DMS79 treated with DMSO at 0.1 percent for 48 hours (cell line): ENCODE data around the gene DNTT.

Experiments
- DNase-seq: peaks from one replicate; lab custom pipeline; 2025; lab: John Stamatoyannopoulos, UW

Gene DNTT

DNA sequence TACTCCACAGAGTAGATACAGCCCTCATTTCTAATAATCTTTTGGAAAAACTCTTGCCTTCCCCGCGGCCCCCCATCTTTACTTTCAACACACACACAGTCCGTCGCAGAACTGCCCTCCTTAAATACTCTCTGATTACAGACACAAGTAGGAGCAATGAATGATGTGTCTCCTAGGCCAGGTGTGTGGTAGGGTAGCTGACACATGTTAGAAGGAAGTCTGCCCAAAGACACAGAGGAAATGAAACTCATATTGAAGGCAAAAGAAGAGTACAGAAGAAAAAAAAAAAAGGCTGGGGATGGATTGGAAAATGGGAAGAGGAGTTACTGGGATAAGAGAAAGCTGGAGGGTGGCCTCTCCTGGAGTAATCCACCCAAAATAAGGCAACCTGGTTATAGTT lies 39.9 kb downstream of the DNTT start:
- DNase-seq, result no peak

DNA sequence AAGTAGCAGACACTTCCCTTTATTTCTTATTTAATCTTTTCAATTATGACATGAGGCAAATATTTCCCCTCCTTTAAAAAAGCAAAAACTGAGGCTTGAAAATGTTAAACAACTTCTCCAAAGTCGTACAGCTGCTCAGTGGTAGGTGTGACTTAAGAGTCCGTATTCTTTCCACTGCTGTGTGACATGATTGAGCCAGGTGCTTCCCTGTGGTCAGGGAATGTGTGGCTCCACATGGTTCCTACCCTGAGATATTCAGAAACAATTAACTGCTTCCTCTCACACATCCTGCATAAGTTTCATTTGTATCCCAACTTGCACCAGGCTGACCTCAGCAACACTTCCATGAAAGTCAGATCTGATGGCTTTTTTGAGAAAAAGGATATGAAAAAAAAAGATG lies 41.0 kb downstream of the DNTT start:
- no peak for DNase-seq

DNA sequence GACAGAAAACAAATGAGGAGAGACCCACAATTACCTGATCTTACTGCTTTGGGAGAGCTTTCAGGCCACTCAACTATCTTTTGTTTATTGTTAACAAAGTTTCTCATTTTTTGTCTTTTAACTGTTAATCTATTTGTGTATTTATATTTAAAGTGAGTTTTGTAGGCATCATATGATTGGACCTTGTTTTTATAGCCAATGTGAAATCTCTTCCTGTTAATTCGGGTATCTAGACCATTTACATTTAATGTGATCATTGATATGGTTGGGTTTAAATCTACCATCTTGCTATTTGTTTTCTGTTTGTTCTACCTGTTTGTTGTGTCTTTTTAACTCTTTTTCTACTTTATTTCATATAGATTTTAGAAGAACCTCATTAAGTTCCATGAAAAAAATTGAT lies 42.1 kb downstream of the DNTT start:
- DNase-seq, result no peak

DNA sequence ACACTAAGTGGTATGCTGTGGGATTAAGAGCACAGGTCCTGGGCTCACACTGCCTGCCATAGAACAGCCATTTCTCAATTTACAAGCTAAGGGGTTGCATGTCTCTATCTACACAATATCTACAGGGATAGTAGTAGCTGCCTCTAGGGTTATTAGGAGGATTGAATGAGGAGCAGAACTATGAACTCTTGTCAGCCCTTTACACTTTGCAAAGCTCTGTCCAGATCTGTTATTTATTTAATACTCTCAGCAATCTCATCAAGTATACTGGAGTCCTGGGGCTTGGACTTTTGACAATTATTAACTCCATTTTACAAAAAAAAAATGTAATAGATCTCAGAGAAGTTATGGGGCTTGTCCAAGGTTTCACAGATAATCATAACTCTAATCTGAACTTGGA lies 47.8 kb downstream of the DNTT start:
- no peak for DNase-seq

DNA sequence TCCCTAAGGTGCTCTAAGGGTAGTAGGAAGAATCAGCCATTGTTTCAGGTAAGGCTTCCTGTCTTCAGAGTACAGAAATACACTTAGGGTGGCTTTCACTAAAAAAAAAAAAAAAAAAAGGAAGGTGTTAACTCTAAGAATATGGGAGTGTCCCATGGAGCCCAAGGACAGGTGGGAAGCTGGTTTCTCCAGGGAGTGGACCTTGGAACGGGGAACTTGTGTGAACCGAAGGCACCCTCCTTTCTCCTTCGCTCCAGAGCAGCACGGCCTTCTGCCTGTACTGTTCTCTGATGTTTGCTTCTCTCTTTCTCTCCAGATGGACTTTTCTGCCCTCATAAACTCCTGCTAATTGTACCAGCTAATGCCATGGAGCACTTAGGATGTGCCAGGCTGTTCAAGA lies 48.3 kb downstream of the DNTT start:
- no peak for DNase-seq

DNA sequence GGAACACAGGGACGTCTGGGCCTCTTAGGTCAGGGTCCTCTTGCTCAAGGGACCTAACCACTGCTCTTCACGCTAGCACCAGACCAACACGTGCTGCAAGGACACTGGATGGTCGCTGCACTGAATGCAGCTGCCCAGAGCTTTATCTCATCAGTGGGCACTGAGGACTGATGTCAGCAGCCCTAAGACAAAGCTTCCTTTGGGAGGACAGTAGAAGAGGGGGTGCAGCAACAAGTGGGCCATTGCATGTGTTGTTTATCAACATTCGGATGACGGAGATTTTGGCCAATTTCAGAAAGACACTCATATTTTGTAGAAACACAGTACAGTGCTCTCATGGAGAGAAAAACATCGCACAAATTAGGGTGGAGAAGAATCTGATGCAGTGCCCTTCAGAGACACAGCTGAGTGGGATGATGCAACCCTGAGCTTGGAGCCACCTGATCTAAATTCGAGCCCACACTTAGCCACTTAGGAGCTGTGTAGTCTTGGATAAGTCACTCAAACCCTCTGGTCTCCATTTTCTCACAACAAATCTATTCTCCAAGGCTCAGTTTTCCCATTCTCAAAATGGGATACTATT lies 52.9 kb downstream of the DNTT start:
- no peak for DNase-seq

DNA sequence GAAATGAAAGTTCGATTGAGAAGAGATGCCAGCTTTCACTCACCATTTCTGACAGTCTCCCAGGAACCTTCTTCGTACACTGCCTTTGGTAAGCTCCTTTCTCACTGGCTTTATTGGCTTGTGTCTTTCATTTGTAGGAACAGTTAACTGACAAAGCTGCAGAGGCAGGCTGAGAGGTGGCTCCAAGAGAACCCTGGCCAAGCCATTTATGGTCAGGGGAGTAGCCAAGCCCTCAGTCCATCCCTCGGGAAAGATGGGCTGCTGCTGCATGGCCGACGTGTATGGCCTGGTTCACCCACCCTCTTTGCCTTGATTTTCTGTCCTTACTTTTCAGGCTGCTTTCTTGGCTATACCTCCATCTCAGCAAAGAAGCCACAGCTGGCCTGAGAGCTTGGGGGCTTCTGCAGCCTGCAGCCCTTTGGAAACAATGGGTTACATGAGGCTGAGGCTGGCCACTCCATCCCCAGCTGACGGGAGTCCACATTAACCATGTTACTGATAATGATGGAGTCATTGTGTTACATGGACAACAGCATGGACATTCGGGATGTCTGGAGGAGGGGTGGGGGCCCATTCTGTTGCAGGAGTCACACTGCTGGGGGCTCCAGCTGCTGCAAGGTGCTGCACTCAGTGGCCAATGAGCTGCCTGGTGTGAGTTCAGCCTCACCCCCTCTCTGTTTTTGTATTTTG lies 54.8 kb downstream of the DNTT start, which contains the start of gene OPALIN:
OPALIN (minus strand) TSS at position 152 of the 690 bp plus-strand sequence; CDS start at position 46, 106 bp downstream.
- DNase-seq, result no peak

DNA sequence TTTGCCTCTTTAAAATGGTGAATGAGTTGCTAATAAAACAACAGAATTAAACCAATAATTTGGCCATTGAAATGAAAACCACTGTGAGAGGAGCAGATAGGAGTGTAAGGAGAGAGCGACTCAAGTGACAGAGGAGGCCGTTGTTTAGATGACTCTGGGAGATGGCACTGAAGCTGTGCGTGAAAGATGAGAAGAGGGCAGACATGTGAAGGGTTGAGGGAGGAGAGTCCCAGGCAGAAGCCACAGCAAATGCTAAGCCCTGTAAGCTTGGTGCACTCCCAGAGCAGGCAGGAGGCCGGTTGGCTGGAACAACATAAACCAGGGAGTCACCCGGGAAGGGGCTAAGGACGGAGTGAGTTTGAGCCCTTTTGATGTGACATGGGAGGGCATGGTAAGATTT lies 55.4 kb downstream of the DNTT start:
- DNase-seq, result no peak

DNA sequence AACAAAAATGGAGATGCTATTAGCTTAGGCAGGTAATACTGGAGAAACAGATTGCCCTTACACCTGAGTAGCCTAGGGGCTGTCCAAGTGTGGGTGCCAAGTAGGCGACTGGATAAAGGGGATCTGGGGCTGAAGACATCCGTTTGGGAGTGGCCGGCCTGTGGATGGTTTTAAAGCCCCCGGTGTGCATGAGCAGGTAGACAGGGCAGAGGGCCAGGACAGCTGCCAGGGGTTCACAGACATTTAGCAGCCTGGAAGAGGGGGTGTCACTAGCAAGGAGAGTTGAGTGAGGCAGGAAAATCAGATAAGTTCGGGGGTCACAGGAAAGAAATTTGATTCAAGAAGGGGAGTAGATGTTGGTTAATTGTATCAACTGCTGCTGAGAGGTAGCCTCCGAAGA lies 56.1 kb downstream of the DNTT start:
- DNase-seq, result no peak

DNA sequence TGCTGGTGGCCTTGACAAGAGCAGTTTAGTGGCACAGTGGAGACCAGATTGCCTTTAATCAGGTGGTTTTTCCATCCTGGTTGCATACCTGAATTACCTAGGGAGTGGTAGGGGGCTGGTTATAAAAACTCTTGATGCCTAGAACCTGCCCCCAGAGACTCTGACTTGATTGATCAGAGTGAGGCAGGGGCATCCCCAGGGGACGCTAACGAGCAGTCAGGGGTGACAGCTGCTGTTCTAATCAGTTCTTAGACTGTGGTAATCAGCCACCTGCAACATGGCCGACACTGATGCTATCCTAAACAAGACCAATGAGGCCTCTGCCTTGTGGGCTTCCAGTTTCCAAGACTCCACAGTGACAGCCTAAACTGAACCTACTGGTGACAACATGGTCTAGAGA lies 56.5 kb downstream of the DNTT start:
- DNase-seq, result no peak

DNA sequence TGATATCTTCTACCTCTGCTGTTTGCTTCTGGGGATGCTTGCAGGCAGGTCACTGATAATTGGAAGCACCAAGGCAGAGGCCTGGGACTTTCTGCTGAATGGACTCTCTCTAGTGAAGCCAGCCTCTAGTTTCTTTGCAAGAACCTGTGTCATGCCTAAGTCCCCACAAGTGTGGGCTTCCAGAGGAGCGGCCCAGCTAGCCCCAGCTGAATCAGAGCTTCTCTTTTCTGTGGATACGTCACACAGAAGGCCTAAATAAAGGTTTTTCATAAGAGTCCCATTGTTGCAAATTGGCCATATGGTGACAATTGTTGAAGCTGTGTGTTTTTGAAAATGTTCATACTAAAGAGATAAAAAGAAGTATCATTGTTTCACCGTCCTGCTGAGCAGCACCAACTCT lies 61.3 kb downstream of the DNTT start:
- DNase-seq, result no peak

DNA sequence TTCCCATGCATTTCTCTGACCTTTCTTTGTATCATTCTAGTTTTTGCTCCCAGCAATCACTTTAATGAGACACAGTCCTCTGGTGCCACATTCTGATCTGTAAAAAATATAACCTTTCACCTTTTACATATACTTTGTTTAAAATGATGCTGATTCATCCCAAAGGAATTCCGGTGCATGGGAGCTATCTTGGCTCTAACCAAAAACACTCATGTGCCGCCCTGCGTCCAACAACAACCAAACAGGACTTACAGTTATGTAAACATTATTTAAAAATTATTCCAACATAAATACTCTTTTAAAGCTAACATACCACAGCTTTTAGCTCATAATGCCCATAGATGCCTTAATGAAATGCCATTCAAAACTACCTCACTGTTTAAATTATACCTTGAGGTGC lies 62.3 kb downstream of the DNTT start:
- no peak for DNase-seq

DNA sequence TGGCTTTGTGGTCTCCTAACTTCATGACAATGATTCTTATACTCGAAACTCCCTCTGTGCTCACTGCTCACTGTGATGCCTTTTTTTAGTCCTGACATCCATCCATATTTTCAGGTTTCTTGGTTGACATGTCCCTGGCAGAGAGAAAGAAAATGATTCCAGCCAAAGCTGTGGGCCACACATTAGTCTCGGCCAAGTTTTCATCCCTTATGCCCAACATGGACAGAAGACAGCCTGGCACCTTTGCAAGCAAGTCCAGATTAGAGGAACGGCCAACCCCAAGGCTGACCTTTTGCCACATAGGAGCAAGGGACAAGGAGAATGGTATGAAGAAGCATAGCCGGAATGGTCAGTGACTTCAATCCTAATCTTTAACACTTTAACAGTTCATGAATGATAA lies 63.2 kb downstream of the DNTT start:
- no peak for DNase-seq

DNA sequence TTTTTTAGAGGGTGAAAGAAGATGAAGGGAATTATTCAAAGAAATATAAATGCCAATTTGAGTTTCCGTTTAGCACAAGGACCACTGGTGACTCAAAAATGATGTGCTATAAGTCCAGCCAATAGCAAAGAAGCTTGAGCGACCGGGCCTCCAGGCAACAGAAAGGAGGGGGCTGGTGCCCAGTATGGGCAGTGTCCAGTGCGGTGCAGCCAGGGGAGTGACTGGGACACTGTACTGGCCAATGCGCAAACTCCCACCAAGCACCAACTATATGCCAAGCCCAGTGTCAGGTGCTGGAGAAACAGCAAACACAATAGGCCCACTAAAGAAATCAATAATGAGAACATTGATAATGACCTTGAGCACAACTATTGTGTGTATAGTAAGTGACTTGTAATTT lies 64.7 kb downstream of the DNTT start:
- no peak for DNase-seq

DNA sequence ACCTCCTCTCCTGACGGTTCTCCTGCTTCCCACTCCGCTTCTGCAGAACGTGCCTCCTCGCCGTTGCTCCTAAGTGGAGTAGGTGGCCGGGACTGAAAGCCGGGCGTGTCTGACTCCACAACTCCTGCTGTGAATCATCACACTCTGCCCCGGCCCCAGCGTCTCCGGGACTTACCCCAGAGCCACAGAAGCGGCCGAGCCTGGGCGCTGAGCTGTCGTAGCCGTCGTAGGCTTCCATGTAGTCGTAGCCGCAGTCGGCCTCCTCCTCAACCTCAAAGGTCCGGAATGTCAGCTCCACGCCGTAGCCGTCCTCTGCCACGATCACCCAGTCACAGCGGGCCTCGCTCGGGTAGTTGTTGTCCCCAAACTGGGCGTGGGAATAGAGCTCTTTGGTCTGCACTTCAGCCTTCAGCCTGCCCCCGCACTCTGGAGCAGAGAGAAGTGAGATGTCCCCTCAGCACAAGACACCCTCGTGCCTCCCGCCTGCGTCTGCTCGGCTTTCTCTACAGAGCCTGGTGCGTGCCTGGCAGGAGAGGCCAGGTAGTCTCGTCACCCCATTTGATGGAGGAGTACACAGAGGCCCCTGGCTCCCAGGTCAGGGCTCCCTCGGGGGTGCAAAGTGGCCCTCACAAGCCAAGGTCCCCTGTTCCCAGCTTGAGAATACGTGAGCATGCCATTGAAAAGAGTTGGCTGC lies 65.8 kb downstream of the DNTT start:
- no peak for DNase-seq

DNA sequence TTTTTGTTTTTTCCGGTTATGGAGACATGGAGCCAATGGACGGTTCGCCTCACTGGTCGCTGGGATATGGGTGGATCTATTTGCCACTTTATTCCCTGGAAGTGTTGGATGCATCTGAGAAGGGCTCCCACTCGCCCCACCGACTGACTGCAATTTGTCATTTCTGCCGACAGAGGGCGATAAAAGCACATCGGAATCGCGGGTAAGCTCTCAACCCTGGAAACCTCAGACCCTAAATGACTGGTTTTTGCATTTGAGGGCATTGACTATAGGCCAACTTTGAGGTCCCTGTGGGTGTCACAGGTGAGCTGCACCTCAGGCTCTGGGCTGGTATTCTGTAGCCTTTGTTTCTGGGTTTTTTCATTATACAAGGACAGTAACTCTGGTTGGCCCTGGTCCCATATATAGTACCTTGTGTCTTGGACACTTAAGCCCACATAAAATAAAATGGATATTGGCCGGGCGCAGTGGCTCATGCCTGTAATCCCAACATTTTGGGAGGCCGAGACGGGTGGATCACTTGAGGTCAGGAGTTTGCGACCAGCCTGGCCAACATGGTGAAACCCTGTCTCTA lies 66.4 kb downstream of the DNTT start:
- DNase-seq, result peak; percentile 42

DNA sequence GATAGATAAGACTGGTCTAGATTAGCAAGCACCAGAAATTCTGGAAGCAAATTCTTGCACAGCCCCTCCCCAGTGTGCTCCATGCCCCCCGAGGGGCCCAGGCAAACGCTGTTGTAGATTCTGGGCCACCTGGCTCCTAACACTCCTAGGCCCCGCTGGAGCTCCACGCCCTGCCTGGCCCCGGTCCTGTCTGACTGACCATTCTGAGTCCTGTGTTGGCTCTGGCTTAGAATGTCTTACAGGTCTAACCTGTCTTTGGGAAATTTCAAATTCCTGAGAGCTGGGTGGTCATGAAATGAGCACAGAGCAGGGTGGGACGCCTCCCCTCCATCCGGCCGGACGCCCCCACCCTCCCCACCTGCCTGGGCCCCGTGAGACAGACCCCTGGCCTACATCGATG lies 67.1 kb downstream of the DNTT start:
- no peak for DNase-seq

DNA sequence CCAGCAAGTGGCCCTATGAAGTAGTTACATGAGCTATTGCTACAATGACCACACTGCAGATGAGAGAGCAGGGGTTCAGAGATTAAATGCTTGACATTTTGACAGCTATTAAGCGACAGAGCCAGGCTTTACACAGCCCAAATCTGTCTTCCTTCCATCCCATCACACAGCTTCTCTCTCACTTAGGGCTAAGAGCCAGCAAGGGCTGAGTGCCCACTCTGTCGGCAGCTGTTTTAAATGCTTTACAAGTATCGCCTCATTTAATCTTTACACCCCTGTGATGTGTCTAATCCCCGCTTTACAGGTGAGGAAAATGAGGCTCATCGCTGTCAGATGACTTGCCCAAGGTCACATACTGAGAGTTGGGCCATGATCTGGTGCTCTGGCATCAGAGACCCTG lies 69.8 kb downstream of the DNTT start:
- no peak for DNase-seq

DNA sequence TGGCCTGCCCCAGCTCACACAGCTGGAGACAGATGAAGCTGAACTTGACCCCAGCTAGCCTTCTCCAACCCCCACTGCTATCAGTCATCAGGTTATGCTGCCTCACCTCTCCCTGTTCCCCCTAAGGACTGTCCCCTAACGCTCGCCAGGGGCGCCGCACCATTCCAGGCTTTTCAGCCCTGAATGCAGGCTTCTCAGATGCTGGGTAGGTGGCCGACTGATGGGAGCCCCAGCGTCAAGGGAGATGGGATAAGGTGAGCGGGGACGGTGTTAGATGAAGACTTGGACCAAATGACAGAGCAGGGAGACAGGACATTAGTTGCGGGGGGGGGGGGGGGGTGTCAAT lies 70.4 kb downstream of the DNTT start:
- DNase-seq, result no peak

DNA sequence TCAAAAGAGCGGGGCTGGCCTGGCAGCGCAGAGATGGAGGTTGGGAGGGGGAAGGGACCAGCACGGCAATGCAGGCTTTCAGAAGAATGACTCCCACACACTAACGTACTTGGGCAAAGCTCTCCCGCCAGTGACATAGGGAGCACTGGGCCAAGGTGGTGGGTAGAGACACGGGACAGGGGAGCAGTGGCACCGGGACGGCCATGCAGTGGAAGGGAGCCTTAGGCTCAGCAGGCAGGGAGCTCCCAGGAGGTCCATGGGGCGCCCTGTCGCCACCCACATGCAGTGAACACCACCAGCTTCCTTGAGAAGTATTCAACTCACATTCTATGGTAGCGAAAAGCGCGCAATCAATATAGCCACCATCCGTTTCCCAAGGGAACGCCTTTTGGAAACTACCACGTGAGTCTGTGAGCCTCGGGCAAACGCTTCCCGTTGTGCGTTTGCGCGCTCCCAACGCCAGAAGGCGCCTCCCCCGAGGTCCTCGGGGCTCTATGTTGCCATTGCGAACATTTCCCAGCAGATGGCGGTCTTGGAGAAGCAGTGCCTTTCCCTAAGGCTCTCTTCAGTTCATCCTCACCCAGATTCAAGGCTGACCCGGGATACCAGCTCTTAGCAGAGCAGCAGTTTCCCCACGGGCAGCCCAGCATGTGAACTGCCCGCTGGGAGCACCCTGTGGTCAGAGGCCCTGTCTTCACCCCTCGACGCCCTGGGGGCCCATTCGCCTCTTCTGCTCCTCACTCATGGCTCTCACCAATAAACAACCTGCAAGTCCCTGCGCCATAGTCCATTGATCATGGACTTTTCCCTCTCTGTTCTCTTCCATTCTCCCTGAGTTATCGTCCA lies 71.0 kb downstream of the DNTT start:
- DNase-seq, result peak; percentile 39

DNA sequence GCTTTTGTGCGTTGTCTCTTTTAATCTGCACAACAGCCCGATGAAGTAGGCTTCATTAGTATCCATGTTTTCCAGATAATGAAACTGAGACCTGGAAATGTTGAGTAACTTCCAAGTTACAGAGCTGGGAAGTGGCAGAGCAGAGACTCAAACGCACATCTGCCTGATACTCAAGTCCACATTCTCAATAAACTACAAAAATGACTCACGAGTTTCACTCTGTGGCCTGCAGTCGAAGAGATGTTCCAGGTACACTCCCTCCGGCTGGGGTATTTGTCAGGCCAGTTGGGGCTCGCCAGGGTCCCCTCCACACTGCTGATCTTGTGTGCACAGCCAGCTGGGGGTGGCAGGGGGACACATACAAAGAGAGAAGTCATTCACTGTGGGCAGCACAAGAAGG lies 72.2 kb downstream of the DNTT start:
- no peak for DNase-seq

DNA sequence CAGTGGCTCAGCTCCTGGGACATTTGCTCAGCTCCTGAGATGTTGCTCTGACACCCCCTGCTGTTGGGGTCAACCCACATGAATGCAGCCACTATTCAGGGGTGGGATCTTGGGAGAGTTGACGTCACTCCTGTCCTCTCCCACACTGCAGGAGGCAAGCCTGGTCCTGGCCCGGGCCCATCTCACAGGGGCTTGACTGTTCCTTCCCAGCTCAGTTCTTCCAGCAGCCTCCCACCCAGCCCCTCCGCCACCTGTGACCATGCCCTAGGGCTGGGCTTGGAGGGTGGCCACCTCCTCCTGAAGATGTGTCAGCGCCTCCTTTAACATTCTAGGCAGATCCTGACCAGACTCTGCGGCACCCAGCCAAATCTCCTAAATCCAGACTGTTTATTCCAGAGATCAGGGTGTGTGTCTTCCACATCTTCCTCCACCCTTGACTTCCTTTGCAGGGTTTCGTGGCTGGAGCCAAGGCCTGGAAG lies 73.6 kb downstream of the DNTT start:
- DNase-seq, result no peak
